ENCODE measurements around the gene MEF2A.
A peak's percentile ranks its signal among the peaks of the same experiment; 100 is the strongest.

The MEF2A gene

DNA sequence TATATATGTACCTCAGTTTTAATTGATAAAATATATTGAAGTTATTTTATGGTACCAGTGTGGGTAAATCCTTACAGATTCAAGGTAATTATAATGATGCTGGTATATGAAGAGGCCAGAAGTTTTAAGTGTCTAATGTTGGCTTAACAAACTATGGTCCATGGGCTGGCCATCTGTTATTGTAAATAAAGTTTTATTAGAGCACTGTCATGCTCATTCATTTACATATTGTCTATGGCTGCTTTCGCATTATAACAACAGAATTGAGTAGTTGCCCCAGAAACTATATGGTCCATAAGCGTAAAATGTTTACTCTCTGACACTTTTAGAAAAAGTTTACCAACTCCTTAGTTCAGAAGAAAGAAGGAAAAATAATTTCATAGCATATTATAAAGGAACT lies 67.9 kb downstream of the MEF2A start:
- TF ChIP-seq CTCF (IDR thresholded peaks at IDR 0.05; ENCODE audit: control insufficient read depth, extremely low read depth, insufficient read depth) = no peak
- no peak for DNase-seq (ENCODE audit: low read depth)
- H3K4me3 ChIP-seq (ENCODE audit: low read depth, low read length) = no peak overlapping the region

DNA sequence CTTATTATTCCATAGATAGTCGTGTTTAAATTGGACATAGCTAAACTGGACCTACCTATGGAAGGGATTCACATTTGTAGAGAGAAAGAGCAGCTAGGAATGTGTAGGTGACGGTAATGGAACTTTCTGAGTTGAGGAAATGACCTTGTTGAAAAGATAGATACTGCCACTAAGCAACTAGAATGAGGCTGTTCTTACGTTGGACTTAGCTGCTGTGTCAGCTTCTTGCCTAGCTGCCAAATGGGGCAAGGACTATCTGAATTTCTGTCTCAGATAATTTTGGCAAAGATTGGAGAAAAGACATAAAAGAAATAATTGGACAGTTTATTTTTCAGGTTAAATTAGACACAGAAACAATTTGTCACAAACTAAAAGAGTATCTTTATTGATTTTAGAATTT lies 68.8 kb downstream of the MEF2A start:
- DNase-seq (ENCODE audit: low read depth) = no peak
- no peak overlapping the region for H3K4me3 ChIP-seq (ENCODE audit: low read depth, low read length)
- TF ChIP-seq CTCF (IDR thresholded peaks at IDR 0.05; ENCODE audit: control insufficient read depth, extremely low read depth, insufficient read depth) = no peak

DNA sequence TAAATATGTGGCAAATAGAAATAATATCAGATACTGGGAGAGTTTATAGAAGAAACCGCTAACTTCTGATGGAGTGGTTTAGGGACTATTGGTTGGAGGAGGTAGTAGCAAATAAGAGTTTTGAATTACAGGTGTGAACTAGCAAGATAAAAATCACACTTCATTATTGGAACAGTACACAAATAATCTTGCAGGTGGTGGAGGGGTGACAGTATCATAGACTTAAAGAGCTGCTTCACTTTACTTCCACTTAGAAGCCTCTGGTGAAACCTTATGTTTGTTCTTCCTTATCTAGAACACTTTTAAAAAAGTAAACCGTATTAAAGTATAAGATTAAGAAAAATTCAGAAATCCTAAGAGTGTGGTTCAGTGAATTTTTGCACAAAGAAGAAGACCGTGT lies 69.4 kb downstream of the MEF2A start:
- no peak overlapping the region for H3K4me3 ChIP-seq (ENCODE audit: low read depth, low read length)
- no peak for DNase-seq (ENCODE audit: low read depth)
- no peak for TF ChIP-seq CTCF (IDR thresholded peaks at IDR 0.05; ENCODE audit: control insufficient read depth, extremely low read depth, insufficient read depth)

DNA sequence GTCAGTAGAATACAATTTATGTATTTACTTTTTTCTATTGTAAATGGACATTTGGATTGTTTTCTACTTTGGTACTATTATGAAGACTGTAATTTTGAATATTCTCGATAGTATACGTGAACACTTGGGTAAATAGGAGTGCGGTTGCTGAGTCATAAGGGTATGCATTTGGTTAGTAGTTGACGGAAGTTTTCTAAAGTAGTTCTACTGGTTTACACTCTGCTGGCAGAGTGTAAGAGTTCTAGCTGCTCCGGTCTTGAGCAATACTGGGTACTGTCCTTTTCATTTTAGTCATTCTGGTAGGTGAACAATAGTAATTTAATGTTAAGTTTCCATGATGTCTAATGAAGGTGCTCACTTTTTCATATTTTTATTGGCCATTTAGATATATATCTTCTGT lies 70.0 kb downstream of the MEF2A start:
- peak; percentile 47 for DNase-seq (ENCODE audit: low read depth)

DNA sequence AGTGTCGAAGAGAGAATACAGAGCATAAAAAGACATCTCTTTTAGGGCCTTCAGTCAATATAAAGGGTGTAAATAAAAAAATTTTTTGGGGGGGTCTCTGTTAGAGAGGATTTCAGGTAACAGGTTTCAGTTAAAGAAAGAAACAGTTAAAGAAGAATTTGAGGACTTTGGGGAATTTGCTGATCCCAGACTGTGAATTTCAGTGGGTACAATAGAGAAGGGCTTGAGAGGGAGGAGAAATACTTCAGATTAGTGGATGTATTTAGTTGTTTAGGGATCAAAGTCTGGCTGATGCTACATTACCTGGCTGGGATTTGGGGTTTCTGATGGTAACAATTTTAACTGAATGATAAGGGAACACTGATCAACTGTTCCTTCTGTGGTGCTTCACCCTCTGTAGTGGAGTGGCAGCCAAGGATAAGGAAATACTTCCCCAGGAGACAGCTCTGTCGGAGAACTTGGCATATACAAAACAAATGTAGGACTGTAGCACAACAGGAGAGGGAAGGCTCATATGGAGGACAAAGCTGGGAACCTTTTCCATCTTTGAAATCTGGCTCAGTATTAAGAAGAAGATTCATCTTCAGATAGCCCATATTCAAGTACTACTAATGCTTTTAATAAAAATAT lies 79.2 kb downstream of the MEF2A start:
- TF ChIP-seq CTCF (IDR thresholded peaks at IDR 0.05; ENCODE audit: control insufficient read depth, extremely low read depth, insufficient read depth) = no peak
- H3K4me3 ChIP-seq (ENCODE audit: low read depth, low read length) = no peak overlapping the region
- DNase-seq (ENCODE audit: low read depth) = no peak

More for the DNA sequence above, 70.0 kb downstream of the MEF2A start:
- no peak for TF ChIP-seq CTCF (IDR thresholded peaks at IDR 0.05; ENCODE audit: control insufficient read depth, extremely low read depth, insufficient read depth)
- H3K4me3 ChIP-seq (ENCODE audit: low read depth, low read length) = no peak overlapping the region

- H3K4me3 ChIP-seq (ENCODE audit: low read depth, low read length) = no peak overlapping the region
- TF ChIP-seq CTCF (IDR thresholded peaks at IDR 0.05; ENCODE audit: control insufficient read depth, extremely low read depth, insufficient read depth) = no peak
- DNase-seq (ENCODE audit: low read depth) = no peak
These were observed 79.8 kb downstream of the MEF2A start for GRCh38 chr15:99645543-99645935.

DNA sequence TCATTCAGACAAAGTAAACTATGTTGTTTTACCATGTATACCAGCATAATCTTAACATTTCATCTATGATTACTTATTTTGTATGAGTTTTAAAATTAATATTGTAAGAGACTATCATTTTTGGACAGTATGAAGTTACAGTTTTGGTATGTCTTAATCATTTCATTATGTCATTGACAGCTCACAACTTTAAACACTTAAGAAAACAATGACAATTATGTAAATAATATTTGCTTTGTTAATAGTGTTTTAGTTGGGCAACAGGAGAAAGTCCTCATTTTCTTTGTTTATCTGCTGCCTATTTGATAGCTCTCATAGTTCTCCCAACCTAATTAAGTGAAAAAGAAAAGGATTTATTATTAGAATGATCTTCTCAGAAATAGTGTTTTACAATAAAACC lies 80.2 kb downstream of the MEF2A start:
- no peak overlapping the region for H3K4me3 ChIP-seq (ENCODE audit: low read depth, low read length)
- no peak for TF ChIP-seq CTCF (IDR thresholded peaks at IDR 0.05; ENCODE audit: control insufficient read depth, extremely low read depth, insufficient read depth)
- DNase-seq (ENCODE audit: low read depth) = no peak

All from LNCaP clone FGC (cell line).